Right atrium auricular region (tissue), 2 donors: ENCODE measurements around the gene TRIM72. TPM values are rescaled to one million over a fixed set of nuclear protein-coding genes. Genes with fewer than 3 reads are reported as not detected.

ENCODE experiments used
- DNase-seq: peaks from one replicate; pipeline ENCODE4 v3.0.0-alpha.2; 2019; ENCODE audit warnings: low spot score
- H3K27ac ChIP-seq, 2 donors: fragments of 200-600 bp; sonication (generic); 1 replicate in 1 of 2; 2 replicates in 1 of 2; pipeline ENCODE4 v1.5.1; 2016 to 2019
- H3K27me3 ChIP-seq, 2 donors: fragments of 200-600 bp; sonication (generic); one replicate each; pipeline versions ENCODE4 v1.5.1 to v1.6.0; 2017 to 2019
- H3K36me3 ChIP-seq: fragments of 200-600 bp; sonication (generic); one replicate; pipeline ENCODE4 v1.5.1; 2016
- H3K4me1 ChIP-seq, 2 donors: fragments of 200-600 bp; sonication (generic); one replicate each; pipeline versions ENCODE4 v1.5.1 to v1.6.0; 2017 to 2019
- H3K4me3 ChIP-seq, 2 donors: fragments of 200-600 bp; sonication (generic); 1 replicate in 1 of 2; 2 replicates in 1 of 2; pipeline ENCODE4 v1.5.1; 2017 to 2019; ENCODE audit warnings: mild to moderate bottlenecking in 1 of 2, moderate library complexity in 1 of 2
- H3K9me3 ChIP-seq, 2 donors: fragments of 200-600 bp; sonication (generic); one replicate each; pipeline ENCODE4 v1.5.1; 2019
- total RNA-seq, 2 donors: library from RNA; depleted of rRNA; stranded (reverse); fragments of >200 nt; gene quantifications; one replicate each; pipeline ENCODE4 v1.1.0, GENCODE V29; 2016
- TF ChIP-seq, protein P1 (sequence below), 2 donors: fragments of 200-600 bp; sonication (generic); IDR thresholded peaks; one replicate each; pipeline ENCODE4 v1.5.1; 2019; ENCODE audit warnings: antibody characterized with exemption in 2 of 2

Gene TRIM72
- total RNA-seq, 2 donors from 2014 or later = 0.04 to 0.11 TPM

DNA sequence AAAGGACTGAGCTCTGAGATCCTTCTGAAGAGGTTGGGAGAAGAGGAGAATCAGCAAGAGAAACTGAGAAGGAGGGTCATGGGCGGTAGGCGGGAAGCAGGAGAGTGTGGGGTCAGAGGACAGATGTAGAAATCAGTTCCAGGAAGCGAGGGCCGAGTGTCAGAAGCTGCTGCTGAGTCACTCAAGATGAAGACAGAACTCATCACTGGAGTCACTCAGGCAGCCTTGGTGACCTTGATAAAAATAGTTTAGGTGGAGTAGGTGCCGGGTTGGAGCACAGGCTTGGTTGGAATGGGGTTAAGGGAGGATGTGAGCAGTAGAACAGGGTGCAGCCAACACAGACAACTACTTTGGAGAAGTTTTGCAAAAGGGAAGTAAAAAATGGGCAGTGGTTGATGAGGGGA lies 39.7 kb downstream of the TRIM72 start:
- H3K4me1 ChIP-seq = peaks cover 0 to 7% of the 10 kb centered on the region in 2 donors
- no peak overlapping the region for H3K4me3 ChIP-seq
- TF ChIP-seq, protein P1, sequence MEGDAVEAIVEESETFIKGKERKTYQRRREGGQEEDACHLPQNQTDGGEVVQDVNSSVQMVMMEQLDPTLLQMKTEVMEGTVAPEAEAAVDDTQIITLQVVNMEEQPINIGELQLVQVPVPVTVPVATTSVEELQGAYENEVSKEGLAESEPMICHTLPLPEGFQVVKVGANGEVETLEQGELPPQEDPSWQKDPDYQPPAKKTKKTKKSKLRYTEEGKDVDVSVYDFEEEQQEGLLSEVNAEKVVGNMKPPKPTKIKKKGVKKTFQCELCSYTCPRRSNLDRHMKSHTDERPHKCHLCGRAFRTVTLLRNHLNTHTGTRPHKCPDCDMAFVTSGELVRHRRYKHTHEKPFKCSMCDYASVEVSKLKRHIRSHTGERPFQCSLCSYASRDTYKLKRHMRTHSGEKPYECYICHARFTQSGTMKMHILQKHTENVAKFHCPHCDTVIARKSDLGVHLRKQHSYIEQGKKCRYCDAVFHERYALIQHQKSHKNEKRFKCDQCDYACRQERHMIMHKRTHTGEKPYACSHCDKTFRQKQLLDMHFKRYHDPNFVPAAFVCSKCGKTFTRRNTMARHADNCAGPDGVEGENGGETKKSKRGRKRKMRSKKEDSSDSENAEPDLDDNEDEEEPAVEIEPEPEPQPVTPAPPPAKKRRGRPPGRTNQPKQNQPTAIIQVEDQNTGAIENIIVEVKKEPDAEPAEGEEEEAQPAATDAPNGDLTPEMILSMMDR (IDR thresholded peaks at IDR 0.05) = no peak
- no peaks in the 10 kb centered on the region for H3K9me3 ChIP-seq
- no peaks in the 10 kb centered on the region for H3K36me3 ChIP-seq
- no peak overlapping the region for H3K27ac ChIP-seq
- DNase-seq = peak; percentile 67
- H3K27me3 ChIP-seq = no peaks in the 10 kb centered on the region

DNA sequence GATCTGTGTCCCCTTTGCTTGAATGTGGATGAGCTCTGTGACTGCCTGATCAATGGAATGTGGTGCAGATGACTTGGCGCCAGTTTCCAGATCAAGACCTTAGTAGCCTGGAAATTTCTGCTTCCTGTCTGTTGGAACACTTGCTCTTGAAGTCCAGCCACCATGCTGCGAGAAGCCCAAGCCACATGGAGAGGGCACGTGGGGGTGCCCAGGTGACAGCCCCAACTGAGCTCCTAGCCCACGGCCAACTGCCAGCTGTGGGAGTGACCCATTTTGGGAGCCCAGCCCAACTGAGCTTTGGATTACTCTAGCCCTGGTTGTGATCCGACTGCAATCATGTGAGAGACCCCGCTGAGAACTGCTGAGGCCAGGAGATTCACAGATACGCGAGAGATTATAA lies 42.5 kb downstream of the TRIM72 start:
- Histone ChIP-seq H3K27ac (no peak overlapping the region), H3K36me3 (no peaks in the 10 kb centered on the region), H3K27me3 (no peaks in the 10 kb centered on the region), H3K4me3 (no peak overlapping the region), H3K4me1 (peaks cover 0 to 7% of the 10 kb centered on the region in 2 donors), H3K9me3 (no peaks in the 10 kb centered on the region)
- TF ChIP-seq, protein P1 (IDR thresholded peaks at IDR 0.05) = no peak
- no peak for DNase-seq

DNA sequence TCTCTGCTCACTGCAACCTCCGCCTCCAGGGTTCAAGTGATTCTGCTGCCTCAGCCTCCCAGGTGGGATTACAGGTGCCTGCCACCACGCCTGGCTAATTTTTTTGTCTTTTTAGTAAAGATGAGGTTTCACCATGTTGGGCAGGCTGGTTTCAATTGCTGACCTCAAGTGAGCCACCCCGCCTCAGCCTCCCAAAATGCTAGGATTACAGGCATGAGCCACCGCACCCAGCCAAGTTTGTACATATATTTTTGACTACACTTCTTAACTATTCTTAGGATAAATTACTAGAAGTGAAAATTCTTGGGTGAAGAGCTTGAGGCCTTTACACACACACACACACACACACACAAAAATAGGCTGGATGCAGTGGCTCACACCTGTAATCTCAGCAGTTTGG lies 44.4 kb downstream of the TRIM72 start:
- Histone ChIP-seq H3K4me3 (no peak overlapping the region), H3K9me3 (no peaks in the 10 kb centered on the region), H3K36me3 (no peaks in the 10 kb centered on the region), H3K4me1 (peaks cover 0 to 7% of the 10 kb centered on the region in 2 donors), H3K27ac (no peak overlapping the region), H3K27me3 (no peaks in the 10 kb centered on the region)
- TF ChIP-seq, protein P1 (IDR thresholded peaks at IDR 0.05) = no peak
- DNase-seq = no peak

DNA sequence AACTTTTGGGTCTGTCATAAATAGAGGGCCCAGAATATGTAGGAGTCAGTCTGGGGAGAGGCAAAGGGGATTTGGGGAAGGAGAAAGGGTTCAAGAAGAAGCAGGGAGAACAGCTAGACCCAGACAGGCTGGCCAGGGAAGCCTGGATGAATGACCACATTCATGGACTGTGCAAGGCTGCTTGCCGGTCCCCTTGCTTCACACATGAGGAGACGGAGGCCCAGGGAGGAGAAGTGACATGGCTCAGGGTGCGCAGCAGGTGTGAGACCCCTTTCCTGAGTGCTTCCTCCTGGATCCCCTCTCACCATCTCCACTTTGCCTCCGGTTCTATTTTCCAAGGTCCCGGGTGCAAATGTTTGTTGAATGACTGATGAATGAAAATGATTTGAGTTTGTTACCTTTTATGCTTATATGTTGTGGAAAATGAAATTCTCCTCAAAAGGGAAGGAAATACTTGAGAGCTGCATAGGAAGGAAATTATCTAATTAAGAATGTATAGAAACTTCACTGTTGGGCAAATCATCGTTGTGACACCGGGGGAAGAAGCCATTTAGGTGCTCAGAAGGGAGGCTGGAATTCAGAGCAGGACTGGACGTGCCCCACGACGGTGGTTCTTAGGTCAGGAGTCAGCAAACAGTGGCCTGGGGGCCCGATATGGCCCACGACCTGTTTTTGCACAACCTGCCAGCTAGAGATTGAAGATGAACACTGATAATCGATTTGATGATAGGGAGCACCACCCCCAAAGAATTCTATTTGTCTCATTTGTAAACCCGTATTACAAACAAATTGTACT lies 46.4 kb downstream of the TRIM72 start:
- no peak for DNase-seq
- Histone ChIP-seq H3K4me1 (no peaks in the 10 kb centered on the region), H3K9me3 (no peaks in the 10 kb centered on the region), H3K27me3 (no peaks in the 10 kb centered on the region), H3K27ac (no peak overlapping the region), H3K4me3 (peak overlapping the region; percentile 4 to 26), H3K36me3 (no peaks in the 10 kb centered on the region)
- TF ChIP-seq, protein P1 (IDR thresholded peaks at IDR 0.05) = no peak

DNA sequence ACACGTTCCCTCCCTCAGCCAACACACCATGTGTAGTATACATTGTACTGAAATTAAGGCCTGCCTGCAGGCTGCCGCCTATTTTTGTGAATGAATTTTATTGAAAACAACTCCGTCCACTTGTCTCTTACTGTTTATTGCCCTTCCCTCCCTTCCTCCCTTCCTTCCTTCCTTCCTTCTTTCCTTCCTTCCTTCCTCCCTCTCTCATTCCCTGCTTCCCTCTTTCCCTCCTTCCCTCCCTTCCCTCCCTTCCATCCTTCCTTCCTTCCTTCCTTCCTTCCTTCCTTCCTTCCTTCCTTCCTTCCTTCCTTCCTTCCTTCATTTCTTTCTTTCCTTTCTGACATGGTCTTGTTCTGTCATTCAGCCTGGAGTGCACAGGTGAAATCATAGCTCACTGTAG lies 48.2 kb downstream of the TRIM72 start:
- H3K4me1 ChIP-seq = no peaks in the 10 kb centered on the region
- DNase-seq = no peak
- H3K27me3 ChIP-seq = no peaks in the 10 kb centered on the region
- no peaks in the 10 kb centered on the region for H3K36me3 ChIP-seq
- H3K9me3 ChIP-seq = no peaks in the 10 kb centered on the region
- TF ChIP-seq, protein P1 (IDR thresholded peaks at IDR 0.05) = no peak
- H3K4me3 ChIP-seq = no peak overlapping the region
- no peak overlapping the region for H3K27ac ChIP-seq
